AG20443 (cell line): ENCODE data around the gene FAM219A.

Experiments
- DNase-seq: peaks from one replicate; pipeline ENCODE4 v3.0.0; 2012; ENCODE audit warnings: low spot score, mixed read lengths

Gene FAM219A

GRCh38 chr9:34458013-34458958 is at the start of gene FAM219A, which contains the start of gene DNAI1:
Gene FAM219A, minus strand, starts transcription at chr9:34458570. Its CDS starts 307 bp downstream, at chr9:34458263.
Gene DNAI1, plus strand, starts transcription at chr9:34458805. Its CDS starts 201 bp downstream, at chr9:34459006.
- DNase-seq = peak; percentile 100

GRCh38 chr9:34507966-34508365 is 49.6 kb upstream of the FAM219A start:
- no peak for DNase-seq

GRCh38 chr9:34507556-34507955 is 49.2 kb upstream of the FAM219A start:
- no peak for DNase-seq

GRCh38 chr9:34506623-34507022 is 48.3 kb upstream of the FAM219A start:
- no peak for DNase-seq

- DNase-seq = no peak
Measured at GRCh38 chr9:34505370-34506120, 47.2 kb upstream of the FAM219A start.

- no peak for DNase-seq
Measured at GRCh38 chr9:34503406-34503805, 45.0 kb upstream of the FAM219A start.

GRCh38 chr9:34502891-34503290 is 44.5 kb upstream of the FAM219A start:
- no peak for DNase-seq

- DNase-seq = no peak
Measured at GRCh38 chr9:34502471-34502870, 44.1 kb upstream of the FAM219A start.

GRCh38 chr9:34501889-34502425 is 43.6 kb upstream of the FAM219A start:
- peak; percentile 77 for DNase-seq

GRCh38 chr9:34501372-34501771 is 43.0 kb upstream of the FAM219A start:
- no peak for DNase-seq

- peak; percentile 81 for DNase-seq
Measured at GRCh38 chr9:34500623-34501267, 42.4 kb upstream of the FAM219A start.

- no peak for DNase-seq
Measured at GRCh38 chr9:34499076-34499475, 40.7 kb upstream of the FAM219A start.

- no peak for DNase-seq
Measured at GRCh38 chr9:34498553-34498952, 40.2 kb upstream of the FAM219A start.

GRCh38 chr9:34496149-34496712 is 37.9 kb upstream of the FAM219A start:
- no peak for DNase-seq

GRCh38 chr9:34493972-34494535 is 35.7 kb upstream of the FAM219A start:
- peak; percentile 80 for DNase-seq

- no peak for DNase-seq
Measured at GRCh38 chr9:34492051-34492450, 33.7 kb upstream of the FAM219A start.

- DNase-seq = no peak
Measured at GRCh38 chr9:34491596-34491995, 33.2 kb upstream of the FAM219A start.

GRCh38 chr9:34490760-34491159 is 32.4 kb upstream of the FAM219A start:
- no peak for DNase-seq

- no peak for DNase-seq
Measured at GRCh38 chr9:34490360-34490759, 32.0 kb upstream of the FAM219A start.

- no peak for DNase-seq
Measured at GRCh38 chr9:34486572-34486971, 28.2 kb upstream of the FAM219A start.

- DNase-seq = no peak
Measured at GRCh38 chr9:34485822-34486221, 27.5 kb upstream of the FAM219A start.
